GM21447 (cell line): ENCODE results near the gene ZSCAN10.
"Not testable (repeated sequence)": the region's sequence is repeated elsewhere in the genome, so short reads cannot be mapped to it uniquely, and the experiment has no call there.

Experiments
- ATAC-seq: cut with Tn5 transposase; IDR thresholded peaks from one replicate; pipeline ENCODE4 v1.9.1; 2021; ENCODE audit not compliant: unreplicated experiment

Gene ZSCAN10

DNA sequence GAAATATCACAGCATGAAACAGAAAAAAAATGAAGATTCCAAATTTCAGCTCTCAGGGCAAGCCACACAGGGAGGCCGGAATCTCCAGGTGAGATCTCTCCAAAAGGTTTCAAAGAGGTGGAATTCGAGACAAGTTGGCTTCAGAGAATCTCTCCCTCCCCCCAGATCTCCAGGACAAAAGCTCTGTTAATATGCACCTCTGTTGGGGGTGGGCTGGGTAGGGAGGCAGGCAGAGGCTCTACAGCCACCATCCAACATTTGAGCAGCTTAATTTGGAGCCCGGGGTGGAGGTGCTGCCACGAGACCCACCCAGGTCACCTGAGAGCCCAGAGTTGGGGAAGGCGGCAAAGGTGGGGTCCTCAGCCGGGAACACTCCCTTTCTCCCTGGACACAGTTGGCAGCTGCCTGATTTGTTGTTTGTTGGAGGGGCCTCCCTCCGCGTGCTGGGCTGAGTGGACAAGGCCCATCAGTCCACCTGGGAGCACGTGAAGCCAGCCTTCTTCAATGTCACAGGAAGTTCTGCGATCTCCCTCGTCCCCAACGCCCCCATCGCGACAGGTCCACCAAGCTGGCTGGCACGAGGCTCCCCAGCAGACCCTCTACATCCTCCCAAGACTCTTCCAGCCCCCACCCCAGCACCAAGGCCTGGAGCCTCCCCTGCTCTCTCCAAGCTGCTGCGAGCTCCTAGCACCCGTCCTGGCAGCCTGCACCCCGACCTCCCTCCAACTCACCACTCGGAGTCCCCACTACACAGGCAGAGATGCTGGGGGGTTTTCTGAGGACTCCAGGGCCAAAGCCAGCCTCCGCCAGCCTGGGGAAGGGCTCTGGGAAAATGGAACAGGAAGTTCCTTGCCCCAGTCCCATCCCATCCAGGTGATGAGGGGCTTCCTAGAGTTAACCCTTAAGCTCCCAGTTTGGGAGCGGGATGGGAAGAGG is at the start of gene ZSCAN10:
TSS of gene ZSCAN10 (minus strand) at position 836 of the 936 bp plus-strand sequence. CDS start 6,357 bp downstream, outside the sequence.
- no peak for ATAC-seq

DNA sequence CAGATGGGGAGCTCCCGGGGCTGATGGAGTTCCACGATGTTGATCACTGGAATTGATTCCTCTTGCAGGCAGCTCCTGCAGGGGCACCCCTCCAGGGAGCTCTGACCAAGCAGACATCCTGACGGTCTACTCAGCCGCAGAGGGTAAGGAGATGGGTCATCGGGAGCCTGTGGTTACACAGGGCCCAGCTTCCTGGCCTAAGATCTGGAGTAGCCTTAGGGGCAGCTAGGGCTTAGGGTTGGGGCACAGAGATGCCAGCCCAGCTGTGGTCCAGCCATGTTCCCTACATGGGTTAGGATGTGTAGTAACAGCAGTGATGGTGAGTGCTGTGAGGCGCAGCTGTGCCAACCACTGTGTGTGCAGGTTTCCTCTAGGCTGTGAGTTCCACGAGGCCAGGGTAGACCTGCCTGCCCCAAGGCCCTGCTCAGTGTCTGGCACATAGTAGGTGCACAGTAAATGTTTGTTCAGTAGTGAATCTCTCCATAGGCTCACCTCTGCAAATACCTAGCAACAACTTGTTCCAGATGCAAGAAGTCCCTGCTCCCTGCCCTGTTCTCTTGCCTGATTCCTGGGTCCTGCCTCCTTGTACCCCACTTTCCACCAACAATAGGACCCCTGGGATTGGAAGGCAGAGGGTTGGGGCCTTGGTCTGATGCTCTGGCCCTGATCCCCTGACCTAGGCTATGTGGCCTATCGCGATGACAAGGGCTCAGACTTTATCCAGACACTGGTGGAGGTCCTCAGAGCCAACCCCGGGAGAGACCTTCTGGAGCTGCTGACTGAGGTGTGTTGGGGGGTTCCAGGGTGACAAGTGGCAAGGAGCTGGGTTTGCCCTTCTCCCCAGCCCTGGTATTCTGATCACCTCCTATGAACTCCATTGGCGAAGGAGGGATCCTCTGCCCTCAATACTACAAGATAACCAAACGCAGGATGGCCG is 49.4 kb upstream of the ZSCAN10 start:
- no peak for ATAC-seq

DNA sequence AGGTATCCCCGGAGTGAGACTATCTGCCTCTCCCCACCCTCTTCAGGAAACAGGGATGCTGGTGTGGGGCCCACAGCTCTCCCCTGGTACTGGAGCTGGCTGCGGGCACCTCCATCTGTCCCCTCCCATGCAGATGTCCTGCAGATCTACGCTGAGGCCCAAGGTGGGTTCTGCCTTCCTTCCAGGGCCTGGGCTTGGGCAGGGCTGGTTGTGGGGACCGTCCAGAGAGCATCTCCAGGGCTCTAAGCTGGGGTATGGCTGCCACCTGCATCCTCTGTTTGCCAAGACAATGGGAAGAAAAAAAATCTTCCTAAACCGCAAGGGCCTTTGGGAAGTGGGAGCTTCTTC is 48.6 kb upstream of the ZSCAN10 start:
- ATAC-seq, result no peak

DNA sequence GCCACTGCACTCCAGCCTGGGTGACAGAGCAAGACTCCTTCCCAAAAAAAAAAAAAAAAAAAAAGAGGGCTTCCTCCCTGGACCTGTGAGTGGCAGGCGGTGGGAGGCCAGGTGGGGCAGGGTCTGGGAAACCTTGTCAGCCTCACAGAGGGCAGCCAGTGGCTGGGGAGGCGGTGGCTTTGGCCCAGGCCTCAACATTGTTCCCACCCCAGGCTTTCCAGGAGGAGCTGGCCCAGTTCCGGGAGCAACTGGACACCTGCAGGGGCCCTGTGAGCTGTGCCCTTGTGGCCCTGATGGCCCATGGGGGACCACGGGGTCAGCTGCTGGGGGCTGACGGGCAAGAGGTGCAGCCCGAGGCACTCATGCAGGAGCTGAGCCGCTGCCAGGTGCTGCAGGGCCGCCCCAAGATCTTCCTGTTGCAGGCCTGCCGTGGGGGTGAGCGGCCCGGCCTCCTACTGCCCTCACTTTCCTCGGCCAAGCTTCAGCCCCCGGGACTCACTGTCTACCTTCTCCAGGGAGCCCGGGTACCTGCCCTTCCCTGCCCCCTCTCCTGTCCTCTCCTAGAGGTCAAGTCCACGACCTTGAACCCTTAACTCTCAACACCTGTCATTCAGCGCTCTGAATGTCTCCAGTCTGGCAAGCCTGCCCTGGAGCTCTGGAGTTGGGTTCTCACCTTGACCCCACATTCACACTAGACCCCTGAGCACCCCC is 48.1 kb upstream of the ZSCAN10 start:
- no peak for ATAC-seq

DNA sequence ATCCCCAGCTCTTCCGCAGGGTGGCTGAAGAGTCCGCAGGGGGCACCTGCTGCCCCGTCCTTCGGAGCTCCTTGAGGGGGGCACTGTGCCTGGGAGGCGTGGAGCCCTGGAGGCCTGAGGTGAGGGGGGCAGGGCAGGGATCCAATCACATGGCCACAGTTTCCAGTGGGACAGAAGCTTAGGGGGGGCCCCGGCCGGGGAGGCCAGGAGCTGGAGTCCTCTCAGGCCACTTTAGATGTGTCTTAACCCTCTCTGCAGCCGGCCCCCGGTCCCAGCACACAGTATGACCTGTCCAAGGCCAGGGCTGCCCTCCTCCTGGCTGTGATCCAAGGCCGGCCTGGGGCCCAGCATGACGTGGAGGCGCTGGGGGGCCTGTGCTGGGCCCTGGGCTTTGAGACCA is 46.6 kb upstream of the ZSCAN10 start:
- ATAC-seq, result no peak

DNA sequence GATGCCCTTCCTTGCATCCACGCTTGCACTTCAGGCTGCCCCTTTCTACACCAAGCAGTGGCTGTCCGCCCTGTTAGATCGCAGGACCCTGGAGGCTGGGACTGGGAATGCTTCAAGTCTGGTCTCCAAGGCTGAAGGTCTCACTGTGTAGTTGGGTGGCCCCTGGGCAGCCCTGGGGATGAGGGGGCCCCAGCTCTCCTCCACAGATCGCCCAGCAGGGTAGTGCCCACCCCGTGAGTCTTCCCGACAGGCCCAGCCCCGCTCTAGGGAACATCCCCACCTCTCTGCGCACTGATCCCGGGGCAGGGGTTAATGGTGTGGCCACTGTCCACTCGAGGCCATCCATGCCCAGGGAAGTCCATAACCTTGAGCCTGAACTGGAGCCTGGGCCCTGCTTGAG is 46.1 kb upstream of the ZSCAN10 start:
- no peak for ATAC-seq

DNA sequence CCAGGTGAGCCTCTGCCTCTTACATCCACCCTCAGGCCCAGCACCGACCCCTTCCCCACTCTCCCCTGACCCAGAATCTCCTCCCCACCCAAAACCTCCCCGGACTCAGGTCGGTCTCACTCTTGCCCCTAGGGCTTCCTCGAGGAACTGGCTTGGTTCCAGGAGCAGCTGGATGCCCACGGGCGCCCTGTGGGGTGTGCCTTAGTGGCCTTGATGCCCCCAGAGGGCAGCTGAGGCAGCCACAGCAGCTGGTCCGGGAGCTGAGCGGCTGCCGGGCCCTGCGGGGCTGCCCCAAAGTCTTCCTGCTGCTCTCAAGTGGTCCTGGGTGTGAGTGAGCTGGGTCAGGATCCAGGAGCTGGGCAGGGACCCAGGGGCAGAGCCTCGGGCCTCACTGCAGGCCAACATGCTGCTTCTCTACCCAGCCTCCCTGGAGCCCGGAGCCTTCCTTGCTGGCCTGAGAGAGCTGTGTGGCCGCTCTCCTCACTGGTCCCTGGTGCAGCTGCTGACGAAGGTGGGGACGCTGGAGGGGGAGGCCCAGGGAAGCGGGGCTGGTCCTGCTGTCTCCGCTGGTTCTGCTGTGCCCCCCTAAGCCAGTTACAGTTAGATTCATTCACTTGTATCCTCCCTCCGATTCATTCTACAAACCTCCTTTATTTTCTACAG is 45.4 kb upstream of the ZSCAN10 start:
- ATAC-seq, result no peak

DNA sequence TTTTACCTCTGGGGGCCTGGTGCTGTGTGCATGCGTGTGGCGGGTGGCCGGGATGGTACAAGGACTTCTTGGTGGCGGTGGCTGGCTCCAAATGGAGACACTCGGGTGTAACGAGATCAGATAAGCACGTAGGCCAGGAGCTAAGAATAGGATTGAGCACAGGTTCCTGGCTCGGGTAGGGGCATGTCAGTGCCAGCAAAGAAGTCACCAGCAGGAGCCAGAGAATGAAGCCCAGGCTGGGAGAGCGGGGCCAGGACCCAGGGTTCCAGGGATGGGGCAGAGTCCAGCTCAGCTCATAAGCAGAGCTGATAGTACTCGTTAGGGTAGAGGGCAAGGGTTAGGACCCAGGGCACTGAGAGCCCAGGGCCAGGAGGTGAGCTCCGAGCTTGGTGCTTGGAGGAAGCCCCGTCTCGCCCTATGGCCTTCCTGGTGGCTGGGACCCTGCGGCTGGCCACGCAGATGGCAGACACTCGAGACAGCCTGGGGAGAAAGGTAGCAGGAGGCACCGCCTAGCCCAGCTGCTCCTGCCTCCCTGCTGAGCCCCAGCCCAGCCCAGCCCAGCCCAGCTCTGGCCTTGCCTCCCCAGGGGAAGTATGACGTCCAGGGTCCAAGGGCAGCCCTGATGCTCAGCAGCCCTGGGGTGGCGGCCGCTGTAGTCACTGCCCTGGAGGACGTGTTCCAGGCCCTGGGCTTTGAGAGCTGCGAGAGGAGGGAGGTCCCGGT is 44.7 kb upstream of the ZSCAN10 start:
- no peak for ATAC-seq

DNA sequence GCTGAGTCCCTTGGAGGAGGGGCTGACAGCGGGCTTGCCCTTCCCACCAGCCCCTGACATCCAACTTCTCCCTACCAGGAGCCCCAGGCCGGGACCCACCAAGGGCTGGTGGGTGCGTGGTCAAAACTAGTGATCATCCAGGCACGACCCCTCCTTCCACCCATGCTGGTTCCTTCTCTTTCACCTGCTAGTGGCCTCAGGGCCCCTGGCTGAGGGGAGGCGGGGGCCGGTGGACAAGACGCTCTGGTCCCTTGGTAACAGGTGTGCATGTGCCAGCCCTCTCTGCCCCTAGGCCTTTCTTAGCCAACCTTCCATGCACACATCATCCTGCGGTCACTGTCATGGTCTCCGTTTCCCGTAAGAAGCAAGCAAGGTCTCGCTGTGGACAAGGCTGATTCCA is 44.1 kb upstream of the ZSCAN10 start:
- ATAC-seq, result no peak

DNA sequence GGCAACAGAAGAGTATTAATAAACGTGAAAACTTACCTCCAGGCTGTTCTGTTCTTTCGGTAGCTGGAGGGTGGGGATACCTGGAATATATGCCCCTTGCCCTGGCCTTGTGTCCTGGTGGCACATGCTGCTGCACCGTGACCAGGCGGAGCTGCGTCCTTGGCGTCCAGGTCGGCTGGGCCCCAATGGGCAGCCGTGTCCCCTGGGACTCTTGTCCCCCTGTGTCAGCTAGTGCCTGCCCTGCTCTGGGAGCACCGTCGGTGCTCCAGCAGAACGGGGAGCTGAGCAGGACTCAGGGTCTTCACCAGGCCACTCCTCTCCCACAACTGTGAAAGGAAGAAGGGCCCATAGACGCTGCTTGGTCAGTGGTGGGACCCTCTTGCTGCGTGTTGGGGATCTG is 43.7 kb upstream of the ZSCAN10 start:
- no peak for ATAC-seq

DNA sequence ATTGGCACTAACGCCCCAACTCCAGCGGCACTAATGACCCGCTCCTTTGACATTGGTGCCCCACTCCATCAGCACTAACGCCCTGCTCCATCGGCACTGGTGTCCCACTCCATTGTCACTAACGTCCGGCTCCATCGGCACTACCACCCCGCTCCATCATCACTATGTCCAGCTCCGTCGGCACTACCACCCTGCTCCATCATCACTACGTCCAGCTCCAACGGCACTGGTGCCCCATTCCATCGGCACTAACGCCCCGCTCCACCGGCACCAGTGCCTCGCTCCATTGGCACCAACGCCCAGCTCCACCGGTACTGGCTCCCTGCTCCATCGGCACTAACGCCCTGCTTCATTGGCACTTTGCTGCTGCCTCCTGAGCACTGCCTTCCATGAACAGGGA is 43.2 kb upstream of the ZSCAN10 start:
- no peak for ATAC-seq

DNA sequence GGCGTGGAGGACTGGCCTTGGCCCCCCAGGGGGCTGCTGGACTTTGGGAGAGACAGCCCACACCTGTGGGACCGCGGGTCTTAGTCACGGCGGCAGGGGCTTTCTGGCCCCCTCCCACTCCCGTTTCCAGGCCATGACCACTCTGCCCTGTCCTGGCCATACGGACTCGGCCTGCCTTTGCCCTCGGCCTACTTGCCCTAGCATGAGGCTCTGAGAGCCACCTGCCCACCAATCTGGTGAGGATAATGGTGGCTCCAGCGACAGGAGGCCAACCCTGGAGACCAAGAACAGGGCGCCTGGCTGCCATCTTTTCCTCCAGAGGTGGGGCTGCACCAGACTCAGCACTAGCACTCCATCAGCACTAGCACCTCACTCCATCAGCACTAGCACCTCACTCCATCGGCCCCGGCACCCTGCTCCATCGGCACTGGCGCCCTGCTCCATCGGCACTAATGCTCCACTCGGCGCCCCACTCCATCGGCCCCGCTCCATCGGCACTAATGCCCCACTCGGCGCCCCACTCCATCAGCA is 42.8 kb upstream of the ZSCAN10 start:
- ATAC-seq, result no peak

DNA sequence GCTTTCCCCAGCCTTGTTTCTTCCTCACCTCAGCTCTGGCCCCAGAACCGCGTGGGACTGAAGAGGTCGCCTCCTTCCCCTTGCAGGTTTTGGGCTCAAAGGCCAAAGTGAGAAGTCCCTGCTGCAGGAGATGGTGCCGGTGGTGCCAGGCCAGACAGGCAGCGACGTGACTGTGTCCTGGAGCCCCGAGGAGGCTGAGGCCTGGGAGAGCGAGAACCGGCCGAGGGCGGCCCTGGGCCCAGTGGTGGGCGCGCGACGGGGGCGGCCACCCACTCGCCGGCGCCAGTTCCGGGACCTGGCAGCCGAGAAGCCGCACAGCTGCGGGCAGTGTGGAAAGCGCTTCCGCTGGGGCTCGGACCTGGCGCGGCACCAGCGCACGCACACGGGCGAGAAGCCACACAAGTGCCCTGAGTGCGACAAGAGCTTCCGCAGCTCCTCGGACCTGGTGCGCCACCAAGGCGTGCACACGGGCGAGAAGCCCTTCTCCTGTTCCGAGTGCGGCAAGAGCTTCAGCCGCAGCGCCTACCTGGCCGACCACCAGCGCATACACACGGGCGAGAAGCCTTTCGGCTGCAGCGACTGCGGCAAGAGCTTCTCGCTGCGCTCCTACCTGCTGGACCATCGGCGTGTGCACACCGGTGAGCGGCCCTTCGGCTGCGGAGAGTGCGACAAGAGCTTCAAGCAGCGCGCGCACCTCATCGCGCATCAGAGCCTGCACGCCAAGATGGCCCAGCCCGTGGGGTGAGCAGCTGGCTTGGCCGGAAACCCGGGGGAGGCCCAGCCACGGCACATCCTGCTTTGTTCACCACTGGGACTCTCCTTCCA is 41.7 kb upstream of the ZSCAN10 start:
- ATAC-seq, result no peak

DNA sequence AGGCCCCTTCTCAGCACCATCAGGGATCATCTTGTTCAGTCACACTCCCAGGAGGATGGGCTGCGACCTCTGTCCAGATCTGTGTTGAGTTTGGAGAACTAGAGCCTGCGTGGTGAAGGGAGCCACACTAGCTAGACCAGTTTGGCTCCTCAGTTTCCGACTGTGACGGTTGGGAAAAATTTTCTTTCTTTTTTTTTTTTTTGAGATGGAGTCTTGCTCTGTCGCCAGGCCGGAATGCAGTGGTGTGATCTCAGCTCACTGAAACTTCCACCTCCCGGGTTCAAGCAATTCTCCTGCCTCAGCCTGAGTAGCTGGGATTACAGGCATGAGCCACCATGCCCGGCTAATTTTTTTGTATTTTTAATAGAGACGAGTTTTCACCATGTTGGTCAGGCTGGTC is 40.5 kb upstream of the ZSCAN10 start:
- ATAC-seq, result not testable (repeated sequence)

DNA sequence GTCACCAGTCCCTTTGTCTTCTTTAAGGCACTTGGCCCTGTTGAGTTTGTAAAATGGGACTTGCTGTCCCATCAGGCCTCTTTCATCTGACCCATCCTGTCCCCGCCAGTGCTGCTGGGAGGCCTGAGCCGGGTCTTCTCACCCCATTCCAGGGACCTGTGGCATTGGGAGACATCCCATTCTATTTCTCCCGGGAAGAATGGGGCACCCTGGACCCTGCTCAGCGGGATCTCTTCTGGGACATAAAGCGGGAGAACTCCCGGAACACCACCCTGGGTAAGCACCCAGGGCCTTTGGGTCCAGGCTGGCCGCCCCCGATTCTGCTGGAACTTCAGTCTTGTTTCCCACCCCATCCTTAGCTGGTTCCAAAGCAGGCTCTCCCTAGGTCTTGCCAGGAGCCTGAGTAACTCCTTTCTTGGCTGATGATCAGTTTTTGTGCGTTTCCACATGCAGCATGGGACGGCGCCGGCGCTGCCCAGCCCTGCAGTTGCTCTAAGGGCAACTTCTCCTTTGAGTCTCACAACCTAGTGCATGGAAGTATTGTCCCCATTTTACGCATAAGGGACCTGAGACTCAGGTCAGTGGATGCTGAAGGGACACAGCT is 39.8 kb upstream of the ZSCAN10 start:
- ATAC-seq, result no peak

DNA sequence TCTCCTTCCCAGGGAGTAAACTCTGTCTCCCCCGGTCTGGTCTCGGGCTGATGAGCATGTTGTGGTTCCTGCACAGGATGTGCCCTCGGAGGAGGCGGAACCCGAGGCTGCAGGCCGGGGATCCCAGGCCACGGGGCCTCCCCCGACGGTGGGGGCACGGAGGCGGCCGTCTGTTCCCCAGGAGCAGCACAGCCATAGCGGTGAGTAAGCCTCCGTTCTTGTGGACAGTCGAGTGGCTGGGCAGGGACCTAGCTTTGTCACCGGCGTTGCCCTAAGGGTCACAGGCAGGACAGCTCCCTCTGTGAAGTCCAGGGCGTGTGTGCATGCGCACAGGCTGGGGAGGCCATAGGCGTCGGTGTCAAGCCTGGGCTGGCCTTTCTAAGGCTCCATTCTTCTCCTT is 39.2 kb upstream of the ZSCAN10 start:
- ATAC-seq, result no peak

DNA sequence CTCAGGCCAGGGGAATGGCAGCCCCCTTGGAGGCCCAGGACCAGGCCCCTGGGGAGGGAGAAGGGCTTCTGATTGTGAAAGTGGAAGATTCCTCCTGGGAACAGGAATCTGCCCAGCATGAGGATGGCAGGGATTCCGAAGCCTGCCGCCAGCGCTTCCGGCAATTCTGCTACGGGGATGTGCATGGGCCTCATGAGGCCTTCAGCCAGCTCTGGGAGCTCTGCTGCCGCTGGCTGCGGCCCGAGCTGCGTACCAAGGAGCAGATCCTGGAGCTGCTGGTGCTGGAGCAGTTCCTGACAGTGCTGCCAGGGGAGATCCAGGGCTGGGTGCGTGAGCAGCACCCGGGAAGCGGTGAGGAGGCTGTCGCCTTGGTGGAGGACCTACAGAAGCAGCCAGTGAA is 38.2 kb upstream of the ZSCAN10 start:
- no peak for ATAC-seq

DNA sequence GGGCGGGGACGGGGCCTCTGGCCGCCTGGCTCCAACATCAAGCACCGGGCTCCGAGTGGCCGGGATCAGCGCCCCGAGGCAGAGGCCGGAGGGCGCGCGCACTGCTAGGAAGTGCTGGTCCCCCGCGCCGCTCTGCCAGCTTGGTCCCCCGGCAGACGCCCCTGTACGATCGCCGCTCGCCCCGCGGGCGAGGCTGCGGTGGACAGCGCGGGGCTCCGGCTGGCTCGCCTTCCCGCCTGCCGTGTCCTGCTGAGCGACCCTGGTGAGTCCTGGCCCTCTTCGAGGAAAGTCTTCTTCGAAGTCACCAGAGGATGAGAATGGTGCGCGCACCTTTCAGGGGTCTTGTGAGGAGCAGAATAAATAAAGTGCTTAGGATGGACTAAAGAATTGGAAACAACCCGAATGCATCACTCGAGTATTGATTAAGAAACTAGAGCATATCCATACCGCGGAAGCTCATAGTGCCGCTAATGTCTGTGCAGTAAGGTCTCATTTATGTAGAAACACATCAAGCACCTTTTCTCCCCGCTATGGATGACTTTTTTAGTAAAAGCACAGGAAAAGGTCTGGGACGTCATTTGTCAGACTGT is 36.1 kb upstream of the ZSCAN10 start:
- no peak for ATAC-seq
